Measurements from ENCODE around the gene BIN1.
A peak's percentile ranks its signal among the peaks of the same experiment; 100 is the strongest.

BIN1 gene

DNA sequence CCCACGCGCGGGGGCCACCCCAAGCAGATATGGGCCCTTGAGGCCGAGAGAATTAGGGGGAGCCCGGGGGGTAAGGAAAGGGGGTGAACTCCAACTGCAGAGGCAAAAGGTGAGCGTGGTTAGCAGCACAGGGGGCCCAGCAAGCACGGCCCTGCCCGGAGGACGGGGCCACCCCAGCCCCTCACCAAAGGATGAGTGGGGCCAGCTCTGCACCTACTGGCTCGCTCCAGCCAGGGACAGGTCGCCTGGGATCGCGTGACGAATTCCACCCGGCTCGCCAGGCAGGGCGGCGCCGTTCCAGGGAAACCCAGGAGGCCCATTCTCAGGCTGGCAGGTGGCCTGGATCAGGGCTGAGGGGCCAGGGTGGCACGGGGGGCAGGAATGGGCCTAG, 38.6 kb downstream of the BIN1 start:
- H3K4me3 ChIP-seq (ENCODE audit: low read depth, low read length): no peak overlapping the region
- no peak for DNase-seq (ENCODE audit: low read depth)
- TF ChIP-seq, protein P1, sequence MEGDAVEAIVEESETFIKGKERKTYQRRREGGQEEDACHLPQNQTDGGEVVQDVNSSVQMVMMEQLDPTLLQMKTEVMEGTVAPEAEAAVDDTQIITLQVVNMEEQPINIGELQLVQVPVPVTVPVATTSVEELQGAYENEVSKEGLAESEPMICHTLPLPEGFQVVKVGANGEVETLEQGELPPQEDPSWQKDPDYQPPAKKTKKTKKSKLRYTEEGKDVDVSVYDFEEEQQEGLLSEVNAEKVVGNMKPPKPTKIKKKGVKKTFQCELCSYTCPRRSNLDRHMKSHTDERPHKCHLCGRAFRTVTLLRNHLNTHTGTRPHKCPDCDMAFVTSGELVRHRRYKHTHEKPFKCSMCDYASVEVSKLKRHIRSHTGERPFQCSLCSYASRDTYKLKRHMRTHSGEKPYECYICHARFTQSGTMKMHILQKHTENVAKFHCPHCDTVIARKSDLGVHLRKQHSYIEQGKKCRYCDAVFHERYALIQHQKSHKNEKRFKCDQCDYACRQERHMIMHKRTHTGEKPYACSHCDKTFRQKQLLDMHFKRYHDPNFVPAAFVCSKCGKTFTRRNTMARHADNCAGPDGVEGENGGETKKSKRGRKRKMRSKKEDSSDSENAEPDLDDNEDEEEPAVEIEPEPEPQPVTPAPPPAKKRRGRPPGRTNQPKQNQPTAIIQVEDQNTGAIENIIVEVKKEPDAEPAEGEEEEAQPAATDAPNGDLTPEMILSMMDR (conservative IDR thresholded peaks at IDR 0.05; ENCODE audit: low read depth, low read length): no peak

DNA sequence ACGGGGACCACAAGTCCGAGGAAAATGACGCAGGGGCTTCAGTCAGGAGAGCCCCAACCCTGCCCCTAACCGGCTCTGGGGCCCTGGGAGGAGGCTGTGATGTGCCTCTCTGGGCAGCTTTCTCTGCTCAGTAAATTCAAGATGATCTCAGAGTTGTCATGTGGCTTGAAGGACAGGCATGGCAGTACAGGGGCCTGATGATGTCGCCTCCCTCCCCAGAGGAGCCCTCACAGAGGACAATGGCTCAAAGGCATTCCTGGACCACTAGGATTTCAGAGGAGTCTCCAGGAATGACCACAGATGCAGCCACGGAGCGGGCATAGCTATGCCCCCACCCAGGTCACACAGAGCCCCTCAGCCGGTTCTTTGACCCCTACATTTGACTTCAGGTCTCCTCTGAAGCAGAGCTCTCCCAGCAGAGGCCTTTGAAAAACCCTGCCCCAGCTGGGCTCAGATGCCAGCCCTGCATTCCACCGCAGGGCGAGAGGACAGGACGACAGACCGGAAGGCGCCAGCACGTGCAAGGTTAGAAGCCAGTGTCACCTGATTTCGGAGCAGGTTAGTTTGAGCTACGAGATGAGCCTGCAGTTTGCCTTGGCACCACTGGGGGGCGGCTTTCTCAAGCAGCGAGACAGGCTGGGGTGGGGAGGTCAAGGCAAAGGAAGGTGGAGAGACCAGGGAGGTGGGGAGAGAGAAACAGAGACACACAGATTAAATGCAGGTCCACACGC, 39.2 kb downstream of the BIN1 start:
- DNase-seq (ENCODE audit: low read depth): peak; percentile 80
- no peak overlapping the region for H3K4me3 ChIP-seq (ENCODE audit: low read depth, low read length)
- TF ChIP-seq, protein P1 (conservative IDR thresholded peaks at IDR 0.05; ENCODE audit: low read depth, low read length): peak; percentile 95

DNA sequence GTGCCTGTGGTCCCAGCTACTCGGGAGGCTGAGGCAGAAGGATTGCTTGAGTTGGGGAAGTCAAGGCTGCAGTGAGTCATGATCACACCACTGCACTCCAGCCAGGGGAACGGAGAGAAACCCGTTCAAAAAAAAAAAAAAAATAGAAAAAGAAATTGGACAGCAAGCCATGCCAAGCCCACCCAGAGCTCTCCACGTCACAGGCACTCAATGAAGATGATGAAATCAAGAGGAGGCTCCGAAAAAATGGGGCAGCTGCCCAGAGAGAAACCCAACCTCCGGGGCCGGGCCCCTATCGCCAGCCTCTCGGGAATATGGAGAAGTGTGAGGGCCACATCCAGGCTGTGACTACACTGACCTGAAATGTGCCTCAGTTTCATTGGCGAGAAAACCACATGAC, 40.0 kb downstream of the BIN1 start:
- no peak overlapping the region for H3K4me3 ChIP-seq (ENCODE audit: low read depth, low read length)
- peak; percentile 35 for DNase-seq (ENCODE audit: low read depth)
- TF ChIP-seq, protein P1 (conservative IDR thresholded peaks at IDR 0.05; ENCODE audit: low read depth, low read length): no peak

DNA sequence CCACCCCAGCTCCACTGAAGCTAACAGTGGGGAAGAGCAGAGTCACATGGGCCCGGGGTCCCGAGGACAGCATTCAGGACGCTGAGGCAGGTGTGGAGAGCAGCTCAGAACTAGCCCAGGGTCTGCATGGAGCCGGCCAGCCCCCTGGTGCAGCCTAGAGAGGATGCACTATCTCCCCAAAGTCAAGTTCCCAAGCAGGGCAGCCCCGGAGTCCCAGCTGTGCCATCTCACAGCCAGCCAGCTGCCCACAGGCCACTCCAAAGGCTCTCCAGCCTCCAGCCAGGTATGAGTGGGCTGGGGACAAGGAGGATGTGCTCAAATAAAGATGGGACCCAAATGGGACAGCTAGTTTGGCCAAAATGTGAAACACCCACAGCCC, 41.0 kb downstream of the BIN1 start:
- no peak overlapping the region for H3K4me3 ChIP-seq (ENCODE audit: low read depth, low read length)
- DNase-seq (ENCODE audit: low read depth): no peak
- TF ChIP-seq, protein P1 (conservative IDR thresholded peaks at IDR 0.05; ENCODE audit: low read depth, low read length): no peak

DNA sequence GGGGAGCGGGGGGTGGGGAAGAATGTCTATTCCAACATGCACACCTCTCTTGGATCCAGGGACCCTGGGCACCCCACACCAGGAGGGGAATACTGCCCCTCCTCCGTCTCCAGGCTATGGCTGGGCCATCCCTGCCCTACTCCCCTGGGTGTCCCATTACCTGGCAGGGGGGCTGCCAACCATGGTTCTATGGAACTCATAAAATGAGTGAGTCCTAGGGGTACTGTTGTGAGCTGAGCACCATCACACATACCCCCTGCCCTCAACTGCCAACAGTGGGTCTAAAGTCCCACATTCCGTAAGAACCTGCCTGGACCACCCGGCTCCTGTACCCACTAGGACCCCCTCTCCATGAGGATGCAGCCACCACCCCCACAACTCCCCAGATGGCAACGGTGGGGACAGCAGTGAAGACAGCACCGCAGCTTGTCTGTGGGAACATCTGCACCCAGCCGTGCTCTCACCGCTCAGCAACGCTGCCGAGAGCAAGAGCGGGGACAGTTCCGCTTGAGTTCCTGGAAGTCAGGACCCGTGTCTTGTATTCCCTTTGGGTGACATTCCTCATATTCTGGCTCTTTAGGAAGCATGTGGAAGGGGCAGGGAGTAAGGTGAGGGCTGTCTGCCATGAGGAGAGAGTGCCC, 41.5 kb downstream of the BIN1 start:
- no peak for DNase-seq (ENCODE audit: low read depth)
- TF ChIP-seq, protein P1 (conservative IDR thresholded peaks at IDR 0.05; ENCODE audit: low read depth, low read length): no peak
- H3K4me3 ChIP-seq (ENCODE audit: low read depth, low read length): no peak overlapping the region

DNA sequence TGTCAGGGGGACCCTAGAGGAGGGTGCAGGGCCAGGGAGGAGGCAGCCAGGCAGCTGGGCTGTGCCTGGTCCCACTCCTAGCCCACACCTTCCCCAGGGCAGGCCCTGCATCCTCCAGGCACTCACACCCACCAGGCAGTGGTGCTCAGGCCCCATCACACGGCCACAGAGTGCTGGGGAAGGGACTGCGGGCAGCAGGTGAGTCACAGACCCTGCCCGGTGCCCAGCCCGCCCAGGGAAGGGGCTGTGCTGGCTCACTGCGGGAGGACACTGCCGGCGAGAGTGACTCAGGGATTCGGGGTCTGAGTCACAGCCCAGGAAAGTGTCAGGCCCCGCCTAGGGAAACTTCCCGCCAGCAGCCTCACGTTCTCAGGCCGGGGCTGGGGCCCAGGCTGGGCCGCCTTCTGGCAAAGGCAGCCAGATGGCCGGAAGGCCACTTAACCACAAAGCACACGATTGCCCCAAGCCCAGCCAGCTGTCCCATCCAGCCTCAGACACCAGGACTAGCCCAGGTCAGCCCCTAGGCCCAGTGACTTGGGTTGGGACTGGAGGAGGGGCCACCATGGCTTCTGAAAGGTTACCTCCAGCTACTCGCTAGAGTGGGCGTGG, 42.2 kb downstream of the BIN1 start:
- H3K4me3 ChIP-seq (ENCODE audit: low read depth, low read length): no peak overlapping the region
- TF ChIP-seq, protein P1 (conservative IDR thresholded peaks at IDR 0.05; ENCODE audit: low read depth, low read length): no peak
- peak; percentile 91 for DNase-seq (ENCODE audit: low read depth)
